Stomach (tissue), 4 donors: ENCODE results near the gene DPH7.

Experiments
- EP300 ChIP-seq: sonication (generic); formaldehyde crosslinking; IDR thresholded peaks from one replicate; pipeline ENCODE4 v1.6.1; 2017; ENCODE audit warnings: antibody characterized with exemption
- POLR2A ChIP-seq, 4 donors: fragments of 450-650 bp; IDR thresholded peaks; one replicate each; pipeline ENCODE4 v1.6.1; 2016; ENCODE audit warnings: antibody characterized with exemption in 4 of 4, control low read depth in 2 of 4, mild to moderate bottlenecking in 1 of 4, moderate library complexity in 1 of 4
- POLR2AphosphoS5 ChIP-seq, 3 donors: sonication (generic); formaldehyde crosslinking; IDR thresholded peaks; one replicate each; pipeline ENCODE4 v1.6.1; 2016; ENCODE audit warnings: antibody characterized with exemption in 3 of 3
- TF ChIP-seq, protein P1 (sequence below), 7 experiments: fragments of 450-650 bp in 4 of 7; fragments of 200-600 bp in 3 of 7; sonication (generic) in 3 of 7; IDR thresholded peaks; one replicate each; pipeline ENCODE4 v1.5.1; 2016 to 2019; ENCODE audit warnings: antibody characterized with exemption in 7 of 7, control low read depth in 2 of 7, mild to moderate bottlenecking in 1 of 7

DNA sequence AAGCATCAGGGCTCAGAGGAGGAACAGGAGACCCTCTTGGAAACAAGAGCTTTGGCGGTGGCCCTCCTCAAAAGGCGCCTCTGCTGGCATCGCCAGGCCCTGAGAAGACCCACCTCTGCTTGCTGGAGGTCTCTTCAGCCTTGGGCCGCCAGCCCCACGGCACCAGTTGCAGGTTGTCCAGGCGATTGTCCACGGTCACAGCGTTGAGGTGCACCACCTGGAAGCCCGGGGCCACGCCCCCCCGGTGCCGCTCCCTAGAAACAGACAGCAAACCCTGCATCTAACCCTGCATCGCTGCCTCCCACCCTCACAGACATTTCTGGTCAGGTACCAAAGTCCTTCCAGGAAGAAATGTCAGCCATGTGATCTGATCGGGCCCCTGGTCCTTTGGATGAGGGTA, 8.1 kb upstream of the DPH7 start:
- TF ChIP-seq POLR2A (IDR thresholded peaks at IDR 0.05) = no peak
- TF ChIP-seq, protein P1, sequence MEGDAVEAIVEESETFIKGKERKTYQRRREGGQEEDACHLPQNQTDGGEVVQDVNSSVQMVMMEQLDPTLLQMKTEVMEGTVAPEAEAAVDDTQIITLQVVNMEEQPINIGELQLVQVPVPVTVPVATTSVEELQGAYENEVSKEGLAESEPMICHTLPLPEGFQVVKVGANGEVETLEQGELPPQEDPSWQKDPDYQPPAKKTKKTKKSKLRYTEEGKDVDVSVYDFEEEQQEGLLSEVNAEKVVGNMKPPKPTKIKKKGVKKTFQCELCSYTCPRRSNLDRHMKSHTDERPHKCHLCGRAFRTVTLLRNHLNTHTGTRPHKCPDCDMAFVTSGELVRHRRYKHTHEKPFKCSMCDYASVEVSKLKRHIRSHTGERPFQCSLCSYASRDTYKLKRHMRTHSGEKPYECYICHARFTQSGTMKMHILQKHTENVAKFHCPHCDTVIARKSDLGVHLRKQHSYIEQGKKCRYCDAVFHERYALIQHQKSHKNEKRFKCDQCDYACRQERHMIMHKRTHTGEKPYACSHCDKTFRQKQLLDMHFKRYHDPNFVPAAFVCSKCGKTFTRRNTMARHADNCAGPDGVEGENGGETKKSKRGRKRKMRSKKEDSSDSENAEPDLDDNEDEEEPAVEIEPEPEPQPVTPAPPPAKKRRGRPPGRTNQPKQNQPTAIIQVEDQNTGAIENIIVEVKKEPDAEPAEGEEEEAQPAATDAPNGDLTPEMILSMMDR (IDR thresholded peaks at IDR 0.05) = no peak
- no peak for TF ChIP-seq POLR2AphosphoS5 (IDR thresholded peaks at IDR 0.05)
- TF ChIP-seq EP300 = no peak
